AG09309 (cell line): Measurements from ENCODE around the gene PDRG1.

ENCODE experiments used
- DNase-seq: peaks from one replicate; pipeline ENCODE4 v3.0.0-alpha.2; 2010; ENCODE audit warnings: low read depth
- H3K4me3 ChIP-seq: 2 replicates; pipeline ENCODE4 v1.5.1; 2011; ENCODE audit warnings: mild to moderate bottlenecking, low read depth, low read length, moderate library complexity; ENCODE audit not compliant: control insufficient read depth
- CTCF ChIP-seq: IDR thresholded peaks from 2 replicates; pipeline ENCODE4 v1.5.1; 2011; ENCODE audit warnings: mild to moderate bottlenecking, low read depth, low read length, inconsistent platforms; ENCODE audit not compliant: insufficient read depth, control insufficient read depth; ENCODE audit errors: missing control alignments

Gene PDRG1

GRCh38 chr20:31909253-31910070 lies 42.4 kb downstream of the PDRG1 start:
- H3K4me3 ChIP-seq: no peak overlapping the region
- TF ChIP-seq CTCF: no peak
- DNase-seq: no peak

- TF ChIP-seq CTCF: no peak
- no peak overlapping the region for H3K4me3 ChIP-seq
- no peak for DNase-seq
Measured at GRCh38 chr20:31908424-31908823, 43.4 kb downstream of the PDRG1 start.

- TF ChIP-seq CTCF: no peak
- no peak overlapping the region for H3K4me3 ChIP-seq
- no peak for DNase-seq
Measured at GRCh38 chr20:31908016-31908415, 43.8 kb downstream of the PDRG1 start.

GRCh38 chr20:31907046-31907445 lies 44.8 kb downstream of the PDRG1 start:
- no peak overlapping the region for H3K4me3 ChIP-seq
- DNase-seq: no peak
- no peak for TF ChIP-seq CTCF

- H3K4me3 ChIP-seq: no peak overlapping the region
Measured at GRCh38 chr20:31906001-31906400, 45.8 kb downstream of the PDRG1 start.

GRCh38 chr20:31903627-31904386 lies 48.0 kb downstream of the PDRG1 start:
- DNase-seq: no peak

More at GRCh38 chr20:31906001-31906400, 45.8 kb downstream of the PDRG1 start:
- TF ChIP-seq CTCF: no peak
- DNase-seq: no peak

More at GRCh38 chr20:31903627-31904386, 48.0 kb downstream of the PDRG1 start:
- H3K4me3 ChIP-seq: no peak overlapping the region
- TF ChIP-seq CTCF: no peak
